Eye (tissue), 1 donor: ENCODE data around the gene MCTP1.

Experiments
- DNase-seq: peaks from one replicate; pipeline ENCODE4 v3.0.0-alpha.2; 2015

MCTP1 gene

GRCh38 chr5:95284572-95285408 lies at the start of gene MCTP1:
TSS of gene MCTP1 (minus strand) at chr5:95285094.
- DNase-seq: peak; percentile 84

GRCh38 chr5:95332158-95332557 lies 47.3 kb upstream of the MCTP1 start:
- no peak for DNase-seq

- no peak for DNase-seq
These were observed 46.5 kb upstream of the MCTP1 start for GRCh38 chr5:95331358-95331757.

GRCh38 chr5:95327211-95327610 lies 42.3 kb upstream of the MCTP1 start:
- no peak for DNase-seq

GRCh38 chr5:95317687-95318086 lies 32.8 kb upstream of the MCTP1 start:
- no peak for DNase-seq

GRCh38 chr5:95317085-95317484 lies 32.2 kb upstream of the MCTP1 start:
- no peak for DNase-seq

GRCh38 chr5:95304711-95305110 lies 19.8 kb upstream of the MCTP1 start:
- no peak for DNase-seq

GRCh38 chr5:95298651-95299050 lies 13.8 kb upstream of the MCTP1 start:
- no peak for DNase-seq

GRCh38 chr5:95296291-95296690 lies 11.4 kb upstream of the MCTP1 start:
- no peak for DNase-seq

GRCh38 chr5:95285409-95285755 lies 488 bp upstream of the MCTP1 start:
- DNase-seq: peak; percentile 78

- DNase-seq: peak; percentile 82
These were observed 928 bp downstream of the MCTP1 start for GRCh38 chr5:95283761-95284571.

- peak; percentile 37 for DNase-seq
These were observed 1.8 kb downstream of the MCTP1 start for GRCh38 chr5:95283022-95283615.

- no peak for DNase-seq
These were observed 3.7 kb downstream of the MCTP1 start for GRCh38 chr5:95281226-95281625.

- DNase-seq: no peak
These were observed 4.3 kb downstream of the MCTP1 start for GRCh38 chr5:95280401-95281095.

- DNase-seq: no peak
These were observed 10.9 kb downstream of the MCTP1 start for GRCh38 chr5:95274011-95274410.

- DNase-seq: no peak
These were observed 12.5 kb downstream of the MCTP1 start for GRCh38 chr5:95272316-95272929.

GRCh38 chr5:95262933-95263660 lies 21.8 kb downstream of the MCTP1 start:
- DNase-seq: no peak

- peak; percentile 58 for DNase-seq
These were observed 23.3 kb downstream of the MCTP1 start for GRCh38 chr5:95261437-95262175.

GRCh38 chr5:95256991-95257390 lies 27.9 kb downstream of the MCTP1 start:
- no peak for DNase-seq

GRCh38 chr5:95256446-95256845 lies 28.4 kb downstream of the MCTP1 start:
- DNase-seq: no peak

GRCh38 chr5:95252801-95253200 lies 32.1 kb downstream of the MCTP1 start:
- DNase-seq: no peak
